ENCODE data around the gene CRHBP. TPM values are rescaled to one million over a fixed set of nuclear protein-coding genes. Genes with fewer than 3 reads are reported as not detected.

The CRHBP gene
- total RNA-seq, 1 experiment from 2014 or later = not detected

DNA sequence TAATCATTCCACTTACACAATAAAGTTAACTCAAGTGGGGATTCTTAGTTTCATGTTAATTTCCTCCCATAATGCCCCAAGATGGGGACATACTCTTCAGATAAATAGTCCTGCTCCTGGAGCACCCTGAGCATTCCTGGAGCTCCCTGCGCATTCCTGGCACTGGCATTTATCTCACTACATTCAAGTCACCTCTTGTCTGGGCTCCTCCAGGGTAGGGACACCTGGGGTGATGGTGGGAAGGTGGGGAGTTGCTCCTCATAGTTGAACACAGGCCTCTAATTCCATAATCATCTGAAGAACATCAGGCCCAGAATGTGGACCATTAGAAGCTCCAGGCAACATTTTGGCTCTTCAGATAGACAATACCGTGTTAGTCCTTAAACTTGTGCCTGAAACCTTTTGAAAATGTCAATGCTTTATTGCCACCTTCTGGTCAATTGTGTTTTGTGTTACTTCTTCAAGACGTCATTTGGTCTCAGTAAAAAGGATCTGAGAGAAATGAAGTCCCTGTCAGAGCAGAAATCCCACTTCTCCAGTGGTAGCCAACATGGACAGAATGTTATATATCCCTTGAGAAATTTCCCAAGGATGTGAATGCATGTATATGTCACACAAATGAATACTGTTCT, 63.2 kb downstream of the CRHBP start:
- peak; percentile 72 for DNase-seq (ENCODE audit: low read depth)

DNA sequence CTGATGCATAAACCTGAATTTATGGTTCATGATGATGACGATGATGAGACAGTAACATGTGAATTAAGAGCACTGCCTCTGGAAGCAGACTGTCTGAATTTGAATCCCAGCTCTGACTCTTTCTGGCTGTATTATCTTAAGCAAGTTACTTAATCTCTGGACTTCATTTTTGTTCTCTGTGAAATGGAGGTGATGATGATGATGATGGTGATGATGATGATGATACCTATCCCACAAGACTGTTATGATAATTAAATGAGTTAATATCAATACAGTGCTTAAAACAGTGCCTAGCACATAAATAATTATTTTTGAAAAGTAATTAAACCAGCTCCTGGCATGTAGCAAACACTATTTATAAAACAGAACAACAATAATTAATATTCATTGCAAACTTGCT, 64.1 kb downstream of the CRHBP start:
- DNase-seq (ENCODE audit: low read depth) = no peak

DNA sequence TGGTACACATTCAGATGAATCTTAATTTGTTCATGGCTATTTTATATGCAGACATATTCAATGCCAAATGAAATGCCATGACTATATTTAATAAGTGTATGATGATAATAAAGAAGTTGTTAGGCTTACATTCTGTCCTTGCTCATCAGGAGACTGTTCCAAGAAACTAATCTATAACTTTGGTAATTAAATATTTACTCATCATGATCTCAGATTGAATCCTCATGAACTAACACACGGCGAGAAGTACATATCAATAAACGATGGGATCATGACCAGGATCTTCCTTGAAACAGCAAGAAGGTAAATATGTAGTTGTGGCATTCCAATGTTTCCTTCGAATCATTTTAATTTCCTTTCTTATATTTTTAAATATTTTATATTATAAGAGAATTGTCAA, 64.8 kb downstream of the CRHBP start:
- DNase-seq (ENCODE audit: low read depth) = no peak

Other genes with a start within 250 kb of the CRHBP start
- 91.4 and 128 TPM in 2 replicates for gene F2R, start 236.9 kb upstream of the CRHBP start, total RNA-seq (2014; rRNA removed; shearing (Covaris generic))
- 118 and 125 TPM in 2 replicates for gene F2RL1, start 134.0 kb upstream of the CRHBP start, total RNA-seq (2014; rRNA removed; shearing (Covaris generic))
- gene S100Z, start 103.0 kb upstream of the CRHBP start, total RNA-seq (2014; rRNA removed; shearing (Covaris generic)) = not detected in 2 replicates
- gene AGGF1, start 77.4 kb downstream of the CRHBP start, total RNA-seq (2014; rRNA removed; shearing (Covaris generic)) = 19.2 and 24.2 TPM in 2 replicates
- 0.64 and 0.99 TPM in 2 replicates for gene ZBED3, start 134.2 kb downstream of the CRHBP start, total RNA-seq (2014; rRNA removed; shearing (Covaris generic))

Data from M059J (cell line).